KG1 (cell line): Measurements from ENCODE around the gene GSG1L.

ENCODE experiments used
- DNase-seq: peaks from one replicate; lab custom pipeline; 2025; lab: John Stamatoyannopoulos, UW

Gene GSG1L

GRCh38 chr16:27771201-27771910 is 292.2 kb downstream of the GSG1L start:
- DNase-seq: no peak

GRCh38 chr16:27770271-27771196 is 293.0 kb downstream of the GSG1L start:
- DNase-seq: no peak

GRCh38 chr16:27769561-27770255 is 293.8 kb downstream of the GSG1L start:
- no peak for DNase-seq

GRCh38 chr16:27768651-27769272 is 294.8 kb downstream of the GSG1L start:
- DNase-seq: no peak

GRCh38 chr16:27767971-27768591 is 295.4 kb downstream of the GSG1L start:
- no peak for DNase-seq

GRCh38 chr16:27767081-27767480 is 296.4 kb downstream of the GSG1L start:
- no peak for DNase-seq

- no peak for DNase-seq
Observed at GRCh38 chr16:27766236-27766925, 297.1 kb downstream of the GSG1L start.

- DNase-seq: no peak
Observed at GRCh38 chr16:27764869-27765675, 298.4 kb downstream of the GSG1L start.

- no peak for DNase-seq
Observed at GRCh38 chr16:27764427-27764826, 299.1 kb downstream of the GSG1L start.

GRCh38 chr16:27762441-27762840 is 301.1 kb downstream of the GSG1L start:
- DNase-seq: no peak

GRCh38 chr16:27761816-27762215 is 301.7 kb downstream of the GSG1L start:
- DNase-seq: no peak

GRCh38 chr16:27760789-27761176 is 302.7 kb downstream of the GSG1L start:
- DNase-seq: no peak

GRCh38 chr16:27759967-27760788 is 303.3 kb downstream of the GSG1L start:
- peak; percentile 4 for DNase-seq

GRCh38 chr16:27759301-27759871 is 304.1 kb downstream of the GSG1L start:
- DNase-seq: no peak

GRCh38 chr16:27758544-27758943 is 305.0 kb downstream of the GSG1L start:
- DNase-seq: no peak

- no peak for DNase-seq
Observed at GRCh38 chr16:27756206-27756970, 307.1 kb downstream of the GSG1L start.

- DNase-seq: no peak
Observed at GRCh38 chr16:27754788-27755690, 308.5 kb downstream of the GSG1L start.
